HepG2 (cell line): ENCODE measurements around the gene BUB1. TPM values are rescaled to one million over a fixed set of nuclear protein-coding genes. Genes with fewer than 3 reads are reported as not detected.

ENCODE experiments used
- CREBL2 ChIP-seq: sonication (generic); formaldehyde crosslinking; IDR thresholded peaks from 2 replicates; pipeline ENCODE4 v1.8.1; 2023; ENCODE audit warnings: missing genetic modification reagents, mild to moderate bottlenecking, borderline replicate concordance
- CSRNP1 ChIP-seq: sonication (generic); formaldehyde crosslinking; IDR thresholded peaks from 2 replicates; pipeline ENCODE4 v1.8.1; 2023; ENCODE audit warnings: mild to moderate bottlenecking, missing genetic modification reagents
- DZIP1 ChIP-seq: sonication (generic); formaldehyde crosslinking; IDR thresholded peaks from 2 replicates; pipeline ENCODE4 v1.5.0; 2020; ENCODE audit warnings: mild to moderate bottlenecking, missing genetic modification reagents
- FOXA3 ChIP-seq: IDR thresholded peaks from 2 replicates; pipeline ENCODE4 v1.6.1; 2016; ENCODE audit warnings: missing genetic modification reagents, missing compliant biosample characterization
- FOXK1 ChIP-seq: sonication (generic); formaldehyde crosslinking; IDR thresholded peaks from 2 replicates; pipeline ENCODE4 v1.4.0; 2020; ENCODE audit warnings: low read depth, missing genetic modification reagents, borderline replicate concordance
- KLF15 ChIP-seq: sonication (generic); formaldehyde crosslinking; IDR thresholded peaks from 2 replicates; pipeline ENCODE4 v1.8.1; 2023; ENCODE audit warnings: borderline replicate concordance, mild to moderate bottlenecking, inconsistent platforms, missing genetic modification reagents, mixed read lengths
- KLF9 ChIP-seq: IDR thresholded peaks from 2 replicates; pipeline ENCODE4 v1.6.1; 2016; ENCODE audit warnings: low read depth
- MAX ChIP-seq: IDR thresholded peaks from 2 replicates; pipeline ENCODE4 v1.6.1; 2012; ENCODE audit warnings: inconsistent platforms
- MBNL3 ChIP-seq: fragments of 250-450 bp; sonication (Bioruptor Pico); conservative IDR thresholded peaks from 2 replicates; pipeline ENCODE4 v1.8.0; 2022; ENCODE audit warnings: mild to moderate bottlenecking, inconsistent platforms
- NONO ChIP-seq, 2 experiments: fragments of 450-650 bp in 1 of 2; sonication (generic) in 1 of 2; formaldehyde crosslinking in 1 of 2; IDR thresholded peaks in 1 of 2; conservative IDR thresholded peaks in 1 of 2; 2 replicates each; pipeline versions ENCODE4 v1.6.1 to v1.8.0; 2017 to 2022; ENCODE audit warnings: mild to moderate bottlenecking in 1 of 2, missing genetic modification reagents in 1 of 2, moderate library complexity in 1 of 2
- PAX8 ChIP-seq: sonication (generic); formaldehyde crosslinking; IDR thresholded peaks from 2 replicates; pipeline ENCODE4 v1.8.0; 2022; ENCODE audit warnings: mild to moderate bottlenecking, missing genetic modification reagents, borderline replicate concordance
- PITX1 ChIP-seq: sonication (generic); formaldehyde crosslinking; IDR thresholded peaks from 2 replicates; pipeline ENCODE4 v1.5.1; 2020; ENCODE audit warnings: mild to moderate bottlenecking, missing genetic modification reagents
- PLSCR1 ChIP-seq: sonication (generic); formaldehyde crosslinking; IDR thresholded peaks from 2 replicates; pipeline ENCODE4 v1.5.0; 2020; ENCODE audit warnings: missing genetic modification reagents, mild to moderate bottlenecking, borderline replicate concordance
- TGIF2 ChIP-seq: IDR thresholded peaks from 2 replicates; pipeline ENCODE4 v1.6.1; 2016; ENCODE audit warnings: control low read depth, missing compliant biosample characterization
- THRA ChIP-seq: sonication (generic); formaldehyde crosslinking; IDR thresholded peaks from 2 replicates; pipeline ENCODE4 v1.4.0; 2020; ENCODE audit warnings: missing genetic modification reagents, borderline replicate concordance
- ZEB1 ChIP-seq: IDR thresholded peaks from 2 replicates; pipeline ENCODE4 v1.6.1; 2012; ENCODE audit warnings: mild to moderate bottlenecking, low read depth, inconsistent platforms; ENCODE audit not compliant: insufficient replicate concordance
- ZFP36L1 ChIP-seq: sonication (generic); formaldehyde crosslinking; IDR thresholded peaks from 2 replicates; pipeline ENCODE4 v1.8.0; 2022; ENCODE audit warnings: mild to moderate bottlenecking, missing genetic modification reagents, moderate library complexity
- ZNF274 ChIP-seq: sonication (generic); formaldehyde crosslinking; IDR thresholded peaks from 2 replicates; pipeline ENCODE4 v1.5.1; 2020; ENCODE audit warnings: mild to moderate bottlenecking, missing genetic modification reagents
- ZNF30 ChIP-seq: sonication (generic); formaldehyde crosslinking; IDR thresholded peaks from 2 replicates; pipeline ENCODE4 v1.5.0; 2020; ENCODE audit warnings: mild to moderate bottlenecking, missing genetic modification reagents
- ZNF451 ChIP-seq: sonication (generic); formaldehyde crosslinking; IDR thresholded peaks from 2 replicates; pipeline ENCODE4 v1.5.0; 2020; ENCODE audit warnings: mild to moderate bottlenecking, missing genetic modification reagents
- ZSCAN22 ChIP-seq: sonication (generic); formaldehyde crosslinking; IDR thresholded peaks from 2 replicates; pipeline ENCODE4 v1.4.0; 2020; ENCODE audit warnings: mild to moderate bottlenecking, missing genetic modification reagents
- polyA plus RNA-seq, 8 experiments: library from polyadenylated mRNA; depleted of rRNA in 3 of 8; stranded (reverse) in 7 of 8; unstranded in 1 of 8; fragments of >200 nt; fragmentation: Illumina TruSeq in 4 of 8; extraction: Trizol in 4 of 8; gene quantifications; 2 replicates each; pipeline versions ENCODE4 v1.2.1 to v1.2.3, GENCODE V29; 2011 to 2016; ENCODE audit warnings: low read depth in 4 of 8, missing spikeins in 1 of 8, mixed read lengths in 1 of 8; ENCODE audit not compliant: insufficient read depth in 1 of 8
- total RNA-seq, 5 experiments: library from RNA; depleted of rRNA; stranded (reverse); fragments of >200 nt; fragmentation: Illumina TruSeq; extraction: Trizol; gene quantifications; 2 replicates each; pipeline ENCODE4 v1.2.3, GENCODE V29; 2016; ENCODE audit warnings: low read depth in 1 of 5

The BUB1 gene
- total and polyA plus RNA-seq, 2 of the 13 experiments (the other 11 are each of a cell fraction or from before 2014, with no cell fraction given): 27.8 to 52.6 TPM

GRCh38 chr2:110677530-110678456 lies at the start of gene BUB1 (continued):
- TF ChIP-seq CSRNP1 (peak; percentile 85), KLF9 (CRISPR knock-in tag) (no peak), KLF15 (CRISPR knock-in tag) (no peak; the same call in 1 of the 2 replicates), DZIP1 (CRISPR knock-in tag) (0 out of 2 replicates have a peak, but pooled peaks have one; percentile 39), MAX (peak; percentile 78), PLSCR1 (CRISPR knock-in tag) (no peak), CREBL2 (CRISPR knock-in tag) (no peak), ZEB1 (no peak), THRA (no peak; the same call in 1 of the 2 replicates), PITX1 (peak; percentile 42; the same call in 1 of the 2 replicates), PAX8 (CRISPR knock-in tag) (no peak), TGIF2 (CRISPR knock-in tag) (peak; percentile 81), ZFP36L1 (CRISPR knock-in tag) (peak; percentile 85), FOXK1 (CRISPR knock-in tag) (0 out of 2 replicates have a peak, but pooled peaks have one; percentile 66), FOXA3 (CRISPR knock-in tag) (0 out of 2 replicates have a peak, but pooled peaks have one; percentile 28), ZNF451 (CRISPR knock-in tag) (0 out of 2 replicates have a peak, but pooled peaks have one; percentile 11), ZNF274 (CRISPR knock-in tag) (no peak), MBNL3 (CRISPR knock-in tag) (no peak), NONO (IDR thresholded peaks at IDR 0.05) (no peak), NONO (CRISPR knock-in tag; conservative IDR thresholded peaks at IDR 0.05) (peak; percentile 73; the same call in 1 of the 2 replicates), ZSCAN22 (no peak), ZNF30 (CRISPR knock-in tag) (no peak)
